A549 (cell line): Measurements from ENCODE around the gene CDKN1B. TPM values are rescaled to one million over a fixed set of nuclear protein-coding genes. Genes with fewer than 3 reads are reported as not detected.
A peak's percentile ranks its signal among the peaks of the same experiment; 100 is the strongest.

Source experiments
- ATOH8 ChIP-seq: fragments of 250-450 bp; sonication (Bioruptor Pico); IDR thresholded peaks from 2 replicates; pipeline ENCODE4 v1.5.0; 2020; ENCODE audit warnings: low read depth, mild to moderate bottlenecking, moderate library complexity
- BCL3 ChIP-seq: fragments of >200 bp; sonication (Bioruptor Twin); formaldehyde crosslinking; IDR thresholded peaks from 3 replicates; pipeline ENCODE4 v1.6.1; 2016
- BHLHE40 ChIP-seq: IDR thresholded peaks from 2 replicates; pipeline ENCODE4 v1.6.1; 2012; ENCODE audit warnings: low read depth, low read length, inconsistent platforms
- CBX2 ChIP-seq: fragments of 200-600 bp; sonication (generic); IDR thresholded peaks from 2 replicates; pipeline ENCODE4 v1.6.1; 2016; ENCODE audit warnings: low read depth, mild to moderate bottlenecking, borderline replicate concordance
- CBX8 ChIP-seq: fragments of 200-600 bp; sonication (generic); IDR thresholded peaks from 2 replicates; pipeline ENCODE4 v1.6.1; 2016
- CEBPB ChIP-seq, 2 experiments: fragments of >200 bp in 1 of 2; sonication (Bioruptor Twin) in 1 of 2; formaldehyde crosslinking in 1 of 2; IDR thresholded peaks; 2 replicates each; pipeline ENCODE4 v1.6.1; 2012 to 2016
- CHD2 ChIP-seq: fragments of 150-350 bp; IDR thresholded peaks from 2 replicates; pipeline ENCODE4 v1.6.1; 2014; ENCODE audit warnings: low read length; ENCODE audit not compliant: partially characterized antibody
- CHD4 ChIP-seq: fragments of 200-600 bp; sonication (generic); IDR thresholded peaks from 2 replicates; pipeline ENCODE4 v1.6.1; 2016; ENCODE audit warnings: antibody characterized with exemption, mild to moderate bottlenecking, borderline replicate concordance
- E2F6 ChIP-seq: IDR thresholded peaks from 2 replicates; pipeline ENCODE4 v1.6.1; 2012; ENCODE audit warnings: low read depth, borderline replicate concordance
- EHF ChIP-seq: fragments of 250-450 bp; sonication (Bioruptor Pico); IDR thresholded peaks from 2 replicates; pipeline ENCODE4 v1.5.0; 2020; ENCODE audit warnings: mild to moderate bottlenecking
- EP300 ChIP-seq, 2 experiments: fragments of >200 bp; sonication (Bioruptor Twin); formaldehyde crosslinking; IDR thresholded peaks; 2 replicates in 1 of 2; 3 replicates in 1 of 2; pipeline ENCODE4 v1.6.1; 2016 to 2017
- FOSB ChIP-seq: fragments of 250-450 bp; sonication (Bioruptor Pico); IDR thresholded peaks from 2 replicates; pipeline ENCODE4 v1.5.0; 2020; ENCODE audit warnings: mild to moderate bottlenecking, moderate library complexity
- FOXS1 ChIP-seq: fragments of 250-450 bp; sonication (Bioruptor Pico); IDR thresholded peaks from 2 replicates; pipeline ENCODE4 v1.5.0; 2020; ENCODE audit warnings: mild to moderate bottlenecking, moderate library complexity
- GATA3 ChIP-seq: IDR thresholded peaks from 2 replicates; pipeline ENCODE4 v1.6.1; 2012; ENCODE audit warnings: borderline replicate concordance
- HDAC2 ChIP-seq: fragments of 200-600 bp; sonication (generic); IDR thresholded peaks from 2 replicates; pipeline ENCODE4 v1.6.1; 2016
- HEYL ChIP-seq: fragments of 250-450 bp; sonication (Bioruptor Pico); IDR thresholded peaks from 2 replicates; pipeline ENCODE4 v1.8.0; 2021; ENCODE audit warnings: mild to moderate bottlenecking, moderate library complexity
- HMGXB4 ChIP-seq: fragments of 250-450 bp; sonication (Bioruptor Pico); IDR thresholded peaks from 2 replicates; pipeline ENCODE4 v1.5.0; 2021; ENCODE audit warnings: mild to moderate bottlenecking, moderate library complexity, borderline replicate concordance
- HOXB5 ChIP-seq: fragments of 250-450 bp; sonication (Bioruptor Pico); IDR thresholded peaks from 2 replicates; pipeline ENCODE4 v1.5.0; 2020; ENCODE audit warnings: mild to moderate bottlenecking, moderate library complexity
- JUN ChIP-seq, 2 experiments: fragments of >200 bp; sonication (Bioruptor Twin); formaldehyde crosslinking; IDR thresholded peaks; 2 replicates in 1 of 2; 3 replicates in 1 of 2; pipeline ENCODE4 v1.6.1; 2016 to 2017
- JUNB ChIP-seq: fragments of >200 bp; sonication (Bioruptor Twin); formaldehyde crosslinking; IDR thresholded peaks from 2 replicates; pipeline ENCODE4 v1.6.1; 2016
- KDM1A ChIP-seq: fragments of 200-600 bp; sonication (generic); IDR thresholded peaks from 2 replicates; pipeline ENCODE4 v1.6.1; 2016; ENCODE audit warnings: low read depth, mild to moderate bottlenecking
- MAX ChIP-seq: IDR thresholded peaks from 2 replicates; pipeline ENCODE4 v1.6.1; 2012
- MAZ ChIP-seq: fragments of 150-350 bp; IDR thresholded peaks from 2 replicates; pipeline ENCODE4 v1.6.1; 2014; ENCODE audit warnings: antibody characterized with exemption, low read depth, low read length, borderline replicate concordance
- MYC ChIP-seq: IDR thresholded peaks from 2 replicates; pipeline ENCODE4 v1.6.1; 2012; ENCODE audit warnings: mild to moderate bottlenecking, inconsistent platforms, low read length, improper control_type of control experiment, borderline replicate concordance
- NFE2L2 ChIP-seq: fragments of 150-350 bp; conservative IDR thresholded peaks from 2 replicates; pipeline ENCODE4 v1.6.1; 2014; ENCODE audit warnings: low read length
- NPAS2 ChIP-seq: fragments of 250-450 bp; sonication (Bioruptor Pico); IDR thresholded peaks from 2 replicates; pipeline ENCODE4 v1.8.0; 2022; ENCODE audit warnings: mild to moderate bottlenecking, moderate library complexity, borderline replicate concordance
- POLR2AphosphoS2 ChIP-seq: conservative IDR thresholded peaks from 2 replicates; pipeline ENCODE4 v1.6.1; 2012; ENCODE audit warnings: low read length, improper control_type of control experiment, inconsistent platforms
- RAD21 ChIP-seq, 2 experiments: fragments of >200 bp in 1 of 2; sonication (Bioruptor Twin) in 1 of 2; formaldehyde crosslinking in 1 of 2; IDR thresholded peaks in 1 of 2; conservative IDR thresholded peaks in 1 of 2; 2 replicates in 1 of 2; 3 replicates in 1 of 2; pipeline ENCODE4 v1.6.1; 2012 to 2018; ENCODE audit warnings: inconsistent platforms in 1 of 2
- RARB ChIP-seq: fragments of 250-450 bp; sonication (Bioruptor Pico); IDR thresholded peaks from 2 replicates; pipeline ENCODE4 v1.8.0; 2021; ENCODE audit warnings: mild to moderate bottlenecking, moderate library complexity
- RCOR1 ChIP-seq: fragments of 150-350 bp; IDR thresholded peaks from 2 replicates; pipeline ENCODE4 v1.6.1; 2014; ENCODE audit warnings: antibody characterized with exemption, low read length, low read depth
- RFX5 ChIP-seq: fragments of 450-650 bp; IDR thresholded peaks from 2 replicates; pipeline ENCODE4 v1.7.1; 2014; ENCODE audit warnings: antibody characterized with exemption, mild to moderate bottlenecking, moderate library complexity
- RNF2 ChIP-seq: fragments of 200-600 bp; sonication (generic); IDR thresholded peaks from 2 replicates; pipeline ENCODE4 v1.6.1; 2016; ENCODE audit warnings: low read depth, mild to moderate bottlenecking, antibody characterized with exemption, moderate library complexity, borderline replicate concordance
- SMC3 ChIP-seq: fragments of >200 bp; sonication (Bioruptor Twin); formaldehyde crosslinking; IDR thresholded peaks from 3 replicates; pipeline ENCODE4 v1.6.1; 2018; ENCODE audit warnings: inconsistent platforms
- TFCP2L1 ChIP-seq: fragments of 250-450 bp; sonication (Bioruptor Pico); IDR thresholded peaks from 2 replicates; pipeline ENCODE4 v1.5.0; 2021; ENCODE audit warnings: mild to moderate bottlenecking
- USF2 ChIP-seq: fragments of 450-650 bp; IDR thresholded peaks from 2 replicates; pipeline ENCODE4 v1.6.1; 2014; ENCODE audit warnings: antibody characterized with exemption
- ZC3H11A ChIP-seq: fragments of 450-650 bp; IDR thresholded peaks from 2 replicates; pipeline ENCODE4 v1.6.1; 2014; ENCODE audit warnings: antibody characterized with exemption, mild to moderate bottlenecking
- ZFP36 ChIP-seq: fragments of 450-650 bp; IDR thresholded peaks from 2 replicates; pipeline ENCODE4 v1.6.1; 2014; ENCODE audit warnings: borderline replicate concordance; ENCODE audit not compliant: partially characterized antibody
- ZNF302 ChIP-seq: fragments of 250-450 bp; sonication (Bioruptor Pico); IDR thresholded peaks from 2 replicates; pipeline ENCODE4 v1.9.0; 2021; ENCODE audit warnings: inconsistent platforms, mild to moderate bottlenecking, moderate library complexity
- ZSCAN20 ChIP-seq: fragments of 250-450 bp; sonication (Bioruptor Pico); IDR thresholded peaks from 2 replicates; pipeline ENCODE4 v1.8.0; 2022; ENCODE audit warnings: mild to moderate bottlenecking, moderate library complexity
- polyA plus RNA-seq, 4 experiments: library from polyadenylated mRNA; depleted of rRNA in 3 of 4; stranded (reverse); fragments of >200 nt; fragmentation: RNase III in 1 of 4; extraction: RNeasy Plus Mini Kit Qiagen cat#74134 plus additional on column Dnase treatment in 1 of 4; gene quantifications; 2 replicates in 3 of 4; 3 replicates in 1 of 4; pipeline ENCODE4 v1.2.3, GENCODE V29; 2011 to 2017

Gene CDKN1B
- polyA plus RNA-seq, 2 of the 4 experiments (the other 2 are of a cell fraction), result 20.3 to 26.8 TPM

GRCh38 chr12:12725086-12725955, 8.2 kb downstream of the CDKN1B start (continued):
- TF ChIP-seq NPAS2 (no peak), MYC (no peak; the same call in 1 of the 2 replicates), ZNF302 (CRISPR knock-in tag) (no peak), USF2 (no peak), BHLHE40 (no peak), NFE2L2 (no peak), CBX8 (no peak), CHD2 (no peak), CBX2 (no peak), JUNB (no peak), CEBPB (IDR thresholded peaks at IDR 0.05) (peak; percentile 64 to 87; a peak in 3 of 4 replicates), KDM1A (no peak), FOXS1 (CRISPR knock-in tag) (0 out of 2 replicates have a peak, but pooled peaks have one; percentile 29), SMC3 (no peak), ZSCAN20 (CRISPR knock-in tag) (no peak), ATOH8 (CRISPR knock-in tag) (no peak), POLR2AphosphoS2 (no peak), HDAC2 (no peak), HOXB5 (CRISPR knock-in tag) (no peak), JUN (IDR thresholded peaks at IDR 0.05) (peak; percentile 86 to 96), GATA3 (peak; percentile 61), HMGXB4 (no peak), RNF2 (no peak), CHD4 (no peak), E2F6 (peak; percentile 53), ZFP36 (no peak), EHF (CRISPR knock-in tag) (no peak), RFX5 (no peak), MAZ (no peak; the same call in 1 of the 2 replicates), TFCP2L1 (CRISPR knock-in tag) (no peak), EP300 (IDR thresholded peaks at IDR 0.05) (no peak), HEYL (CRISPR knock-in tag) (no peak), RCOR1 (no peak), RARB (CRISPR knock-in tag) (no peak), BCL3 (peak; percentile 84; the same call in 2 of the 3 replicates), ZC3H11A (no peak), RAD21 (conservative IDR thresholded peaks at IDR 0.05 in 1 of 2, IDR thresholded peaks at IDR 0.05 in 1 of 2) (peak in 1 of 2 experiments; percentile 11; a peak in 1 of 5 replicates), MAX (peak; percentile 77), FOSB (CRISPR knock-in tag) (no peak)
